HUES64 (cell line): ENCODE data around the gene PID1.

Experiments used
- H3K27ac ChIP-seq: 2 replicates; pipeline ENCODE4 v1.7.0; 2013; ENCODE audit warnings: low read depth, low read length, inconsistent platforms
- H3K27me3 ChIP-seq: 2 replicates; pipeline ENCODE4 v1.6.1; 2013; ENCODE audit warnings: mild to moderate bottlenecking, low read length; ENCODE audit not compliant: insufficient read depth
- H3K36me3 ChIP-seq: 2 replicates; pipeline ENCODE4 v1.6.1; 2013; ENCODE audit warnings: mild to moderate bottlenecking, low read length; ENCODE audit not compliant: insufficient read depth
- H3K4me1 ChIP-seq: 2 replicates; pipeline ENCODE4 v1.6.1; 2013; ENCODE audit warnings: mild to moderate bottlenecking, low read length, moderate library complexity; ENCODE audit not compliant: insufficient read depth
- H3K4me3 ChIP-seq: 2 replicates; pipeline ENCODE4 v1.5.1; 2013; ENCODE audit warnings: mild to moderate bottlenecking, low read length, moderate library complexity
- H3K9ac ChIP-seq: 2 replicates; pipeline ENCODE4 v1.6.1; 2013; ENCODE audit warnings: mild to moderate bottlenecking, low read depth, low read length
- H3K9me3 ChIP-seq: 2 replicates; pipeline ENCODE4 v1.6.1; 2013; ENCODE audit warnings: low read depth, low read length; ENCODE audit not compliant: insufficient read depth
- WGBS: fragments of 150-250, 120-280 bp; methylation state at CpG from one replicate; pipeline ENCODE4 v1.1.7; 2013; ENCODE audit warnings: missing lambda C conversion rate; 5-methylcytosine and 5-hydroxymethylcytosine counted together

Gene PID1

DNA sequence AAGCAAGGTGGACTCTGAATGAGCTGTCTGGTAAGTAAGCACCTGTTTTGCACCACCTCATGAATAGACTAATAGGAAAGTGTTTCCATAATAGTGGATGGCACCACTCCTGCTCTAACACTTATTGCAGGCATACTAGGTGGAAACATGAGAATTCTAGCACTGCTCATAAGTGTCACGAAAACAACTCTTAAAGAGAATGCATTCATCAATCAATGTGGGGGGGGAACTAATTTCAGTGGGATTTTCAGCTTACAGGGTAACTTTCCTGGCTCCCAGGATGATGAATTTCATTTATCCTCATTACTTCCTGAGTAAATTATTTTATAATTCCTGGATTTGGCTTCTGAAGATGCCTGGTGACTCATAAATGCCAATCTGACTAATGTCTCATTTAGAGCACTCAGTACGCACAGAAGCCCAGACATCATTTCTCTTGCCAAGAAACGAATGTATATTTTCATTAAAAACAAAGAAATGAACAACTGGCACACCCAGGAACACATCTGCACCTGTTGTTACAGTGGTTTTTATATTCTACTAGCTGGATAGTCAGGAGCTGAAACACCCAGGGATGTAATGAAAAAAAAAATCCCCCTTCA, 129.6 kb downstream of the PID1 start:
- Histone ChIP-seq H3K27me3 (no peaks in the 10 kb centered on the region), H3K9ac (no peak overlapping the region), H3K27ac (no peak overlapping the region), H3K9me3 (no peaks in the 10 kb centered on the region), H3K36me3 (no peaks in the 10 kb centered on the region), H3K4me1 (no peaks in the 10 kb centered on the region), H3K4me3 (no peak overlapping the region)
- 86% methylated on average over 3 of the region's 3 CpGs for WGBS

DNA sequence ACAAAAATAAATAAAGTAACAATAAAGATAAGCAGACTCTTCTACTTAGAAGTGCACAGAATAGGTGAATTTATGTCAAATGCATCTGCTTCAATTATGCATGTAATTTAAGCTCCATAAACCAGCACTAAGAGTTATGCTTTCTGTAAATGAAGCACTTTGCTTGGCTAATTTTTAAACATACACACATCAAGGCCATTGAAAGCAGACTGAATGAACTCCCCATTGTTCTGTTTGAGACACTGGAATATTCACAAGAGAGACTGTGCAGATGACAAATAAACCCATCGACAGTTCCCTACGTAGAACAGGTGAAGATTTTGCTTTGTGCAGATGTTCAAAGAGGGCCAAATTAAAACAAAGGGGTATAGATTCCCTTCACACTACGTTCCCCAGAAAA, 133.4 kb downstream of the PID1 start:
- 93% methylated on average over 3 of the region's 3 CpGs for WGBS
- no peak overlapping the region for H3K27ac ChIP-seq
- H3K9ac ChIP-seq = no peak overlapping the region
- no peaks in the 10 kb centered on the region for H3K36me3 ChIP-seq
- H3K9me3 ChIP-seq = no peaks in the 10 kb centered on the region
- no peaks in the 10 kb centered on the region for H3K4me1 ChIP-seq
- no peaks in the 10 kb centered on the region for H3K27me3 ChIP-seq
- H3K4me3 ChIP-seq = no peak overlapping the region

DNA sequence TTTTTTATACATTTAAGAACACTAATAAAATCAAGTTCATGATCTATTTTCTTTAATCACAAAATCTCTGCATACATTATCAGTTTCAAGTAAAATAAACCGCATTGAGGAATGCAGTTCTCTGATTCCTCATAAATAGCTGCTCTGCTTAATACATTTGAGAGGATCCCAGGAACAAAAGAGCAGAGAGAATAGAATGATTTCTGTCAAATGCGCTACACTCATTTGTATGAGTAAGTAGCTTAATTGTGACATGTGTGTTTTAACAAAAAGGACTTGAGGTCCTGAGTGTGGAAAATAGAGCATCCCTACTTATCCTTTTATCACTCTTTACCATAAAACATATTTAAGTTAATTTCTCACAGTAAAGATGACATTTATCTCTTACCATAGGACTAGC, 134.0 kb downstream of the PID1 start:
- no peaks in the 10 kb centered on the region for H3K36me3 ChIP-seq
- H3K27ac ChIP-seq = no peak overlapping the region
- no peak overlapping the region for H3K4me3 ChIP-seq
- H3K9ac ChIP-seq = no peak overlapping the region
- H3K4me1 ChIP-seq = no peaks in the 10 kb centered on the region
- no peaks in the 10 kb centered on the region for H3K27me3 ChIP-seq
- WGBS = 89% methylated on average over 2 of the region's 2 CpGs
- no peaks in the 10 kb centered on the region for H3K9me3 ChIP-seq

DNA sequence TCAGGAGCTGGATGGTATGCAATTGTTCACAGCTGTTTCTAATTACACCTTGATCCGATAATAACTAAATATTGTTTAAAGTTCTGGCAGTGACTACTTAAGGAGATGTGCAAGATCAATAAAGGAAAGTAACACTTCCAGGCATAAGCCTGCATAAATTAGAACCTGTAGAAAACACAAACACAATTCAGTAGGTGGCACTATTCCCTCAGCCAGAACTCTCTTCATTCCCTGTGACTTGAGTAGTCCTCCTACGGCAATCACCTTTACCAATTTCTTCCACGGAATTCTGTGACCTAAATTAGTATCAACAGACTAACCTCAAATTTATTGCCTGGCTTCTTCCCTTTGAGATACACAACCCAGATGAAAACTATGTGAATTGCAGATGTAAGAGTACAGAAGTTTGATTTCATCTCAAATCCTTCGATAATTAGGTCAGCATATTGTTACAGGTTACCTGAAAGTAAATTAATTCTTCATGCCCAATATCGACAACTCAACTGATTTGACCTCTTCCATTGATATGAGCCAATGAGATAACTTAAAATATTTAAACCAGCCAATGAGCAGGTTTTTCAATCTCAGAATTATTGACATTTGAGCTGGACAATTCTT, 137.8 kb downstream of the PID1 start:
- Histone ChIP-seq H3K9ac (no peak overlapping the region), H3K4me1 (no peaks in the 10 kb centered on the region), H3K9me3 (no peaks in the 10 kb centered on the region), H3K36me3 (no peaks in the 10 kb centered on the region), H3K27me3 (no peaks in the 10 kb centered on the region), H3K27ac (no peak overlapping the region), H3K4me3 (no peak overlapping the region)
- 68% methylated on average over 5 of the region's 5 CpGs for WGBS

DNA sequence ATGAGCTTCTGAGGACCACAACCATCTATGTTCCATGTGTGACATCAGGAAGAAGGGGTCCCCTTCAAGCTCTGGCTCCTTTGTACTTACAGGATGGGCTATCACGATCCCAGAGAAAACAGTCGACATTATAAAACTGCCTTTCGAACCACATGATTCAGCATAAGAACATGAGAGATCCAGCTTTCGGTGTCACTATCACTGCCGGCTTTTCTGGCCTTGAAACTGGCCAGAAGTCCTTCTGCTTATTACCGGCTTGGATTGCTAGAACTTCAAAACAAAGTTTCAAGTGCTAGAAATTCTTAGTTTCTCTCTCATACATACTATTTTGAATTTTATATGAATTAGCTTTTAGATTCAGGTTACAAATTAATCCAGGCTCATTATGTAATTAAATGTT, 138.9 kb downstream of the PID1 start:
- 79% methylated on average over 6 of the region's 6 CpGs for WGBS
- H3K27me3 ChIP-seq = no peaks in the 10 kb centered on the region
- no peaks in the 10 kb centered on the region for H3K36me3 ChIP-seq
- no peak overlapping the region for H3K4me3 ChIP-seq
- H3K9ac ChIP-seq = no peak overlapping the region
- H3K4me1 ChIP-seq = no peaks in the 10 kb centered on the region
- H3K27ac ChIP-seq = no peak overlapping the region
- H3K9me3 ChIP-seq = no peaks in the 10 kb centered on the region

DNA sequence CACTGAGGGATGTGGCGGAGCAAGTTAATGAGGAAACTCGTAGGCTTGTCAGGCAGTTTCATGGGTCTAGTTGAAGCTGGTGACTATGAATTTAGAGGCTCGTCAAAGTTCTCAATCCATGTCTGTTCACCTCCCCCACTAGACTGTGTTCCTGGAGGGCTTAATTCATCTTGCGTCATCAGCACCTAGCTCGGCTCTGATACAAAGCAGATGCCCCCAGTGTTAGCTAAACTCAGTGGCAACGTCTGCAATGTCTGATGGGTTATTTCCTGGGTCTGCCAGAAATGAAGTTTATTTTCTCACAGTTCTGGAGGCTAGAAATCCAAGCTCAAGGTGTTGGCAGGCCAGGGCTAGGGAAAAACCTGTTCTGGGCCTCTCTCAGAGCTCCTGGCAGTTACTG, 140.6 kb downstream of the PID1 start:
- Histone ChIP-seq H3K36me3 (no peaks in the 10 kb centered on the region), H3K4me1 (no peaks in the 10 kb centered on the region), H3K27ac (no peak overlapping the region), H3K4me3 (no peak overlapping the region), H3K9me3 (no peaks in the 10 kb centered on the region), H3K9ac (no peak overlapping the region), H3K27me3 (no peaks in the 10 kb centered on the region)
- WGBS = 72% methylated on average over 6 of the region's 6 CpGs

DNA sequence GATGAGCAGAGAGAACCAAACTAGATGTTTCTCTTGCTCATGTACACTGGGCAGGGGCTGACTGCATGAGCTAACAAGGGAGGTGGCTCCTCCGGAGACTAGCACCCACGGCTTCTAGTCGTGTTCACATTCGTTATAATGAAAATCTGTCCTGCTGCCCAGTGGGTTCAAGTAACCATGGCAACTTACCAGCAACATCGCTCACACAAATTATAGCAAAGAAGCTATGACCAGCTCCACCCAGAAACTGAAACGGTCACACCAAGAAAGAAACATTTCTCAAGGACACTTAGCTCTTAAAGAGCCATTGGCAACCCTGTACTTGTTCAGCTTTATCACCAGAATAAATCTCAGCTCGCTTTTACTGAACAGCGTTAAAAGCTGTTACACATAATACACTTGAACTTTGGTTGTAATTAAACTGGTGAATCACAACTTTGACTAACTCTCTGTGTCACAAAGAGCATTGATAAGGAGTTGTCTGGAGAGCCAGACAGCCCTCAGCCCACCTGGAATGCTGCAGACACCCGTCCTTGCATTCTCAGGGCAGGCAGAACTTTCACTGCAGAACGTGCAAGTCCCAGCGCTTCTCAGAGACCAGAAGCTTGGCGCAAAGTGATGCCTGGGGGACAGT, 141.2 kb downstream of the PID1 start:
- Histone ChIP-seq H3K9ac (no peak overlapping the region), H3K27ac (no peak overlapping the region), H3K27me3 (no peaks in the 10 kb centered on the region), H3K4me3 (no peak overlapping the region), H3K36me3 (no peaks in the 10 kb centered on the region), H3K4me1 (no peaks in the 10 kb centered on the region), H3K9me3 (no peaks in the 10 kb centered on the region)
- 88% methylated on average over 12 of the region's 12 CpGs for WGBS

DNA sequence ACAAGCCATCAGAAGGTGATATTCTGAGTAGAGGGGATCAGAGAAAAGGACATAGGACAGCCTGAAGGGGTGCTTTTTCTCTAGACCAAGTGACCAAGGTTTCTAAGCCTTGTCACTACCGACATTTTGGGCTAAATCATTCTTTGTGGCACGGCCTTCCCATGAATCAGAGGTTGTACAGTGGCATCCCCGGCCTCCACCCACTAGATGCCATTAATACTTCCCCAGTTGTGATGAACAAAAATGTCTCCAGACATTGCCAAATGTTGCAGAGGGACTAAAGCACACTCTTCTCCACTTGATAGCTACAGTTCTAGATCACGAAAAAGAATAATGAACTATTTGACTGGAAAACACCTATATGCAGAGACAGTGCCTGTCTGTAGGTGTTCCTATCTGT, 143.6 kb downstream of the PID1 start:
- H3K36me3 ChIP-seq = no peaks in the 10 kb centered on the region
- no peaks in the 10 kb centered on the region for H3K4me1 ChIP-seq
- H3K9ac ChIP-seq = no peak overlapping the region
- H3K9me3 ChIP-seq = no peaks in the 10 kb centered on the region
- no peak overlapping the region for H3K27ac ChIP-seq
- H3K4me3 ChIP-seq = no peak overlapping the region
- 90% methylated on average over 4 of the region's 4 CpGs for WGBS
- no peaks in the 10 kb centered on the region for H3K27me3 ChIP-seq

DNA sequence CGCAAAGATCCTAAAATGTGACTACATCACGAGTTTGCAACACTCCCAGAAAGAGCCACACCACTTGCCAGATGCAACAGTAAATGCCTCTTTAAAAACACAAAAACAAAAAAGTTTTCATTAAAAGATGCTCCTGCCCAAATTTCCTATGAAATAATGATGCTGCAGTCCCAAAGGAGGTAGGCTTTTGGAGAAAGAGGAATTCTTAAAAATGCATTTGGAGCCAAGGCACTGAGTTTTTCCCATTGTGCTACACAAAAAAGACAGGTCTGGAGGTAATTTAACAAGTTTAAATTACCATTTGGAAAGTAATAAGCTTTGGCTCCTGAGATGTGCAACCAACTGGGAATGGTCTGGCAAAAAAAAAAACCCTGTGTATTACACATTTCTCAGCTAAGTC, 145.0 kb downstream of the PID1 start:
- Histone ChIP-seq H3K27me3 (no peaks in the 10 kb centered on the region), H3K4me3 (no peak overlapping the region), H3K4me1 (no peaks in the 10 kb centered on the region), H3K9ac (no peak overlapping the region), H3K9me3 (no peaks in the 10 kb centered on the region), H3K27ac (no peak overlapping the region), H3K36me3 (no peaks in the 10 kb centered on the region)
- WGBS = 98% methylated on average over 2 of the region's 2 CpGs

DNA sequence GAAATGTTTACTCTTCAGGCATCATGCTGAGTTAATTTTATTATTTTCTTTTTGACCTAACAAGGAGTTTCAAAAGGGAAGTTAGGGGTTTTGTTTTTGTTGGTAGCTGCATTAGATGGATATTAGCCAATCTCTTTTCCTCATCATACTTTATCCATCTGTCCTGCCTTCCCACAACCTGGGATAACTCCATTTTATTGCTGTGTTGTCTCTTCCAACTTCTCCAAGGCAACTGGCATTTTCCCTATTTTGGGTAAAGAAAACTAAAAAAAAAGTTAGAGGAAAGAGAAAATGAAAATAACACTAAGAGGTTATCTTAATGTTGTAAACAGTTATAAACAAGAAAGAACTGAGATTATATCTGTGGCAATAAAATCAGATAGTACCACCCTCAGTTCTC, 147.0 kb downstream of the PID1 start:
- Histone ChIP-seq H3K4me3 (no peak overlapping the region), H3K9me3 (no peaks in the 10 kb centered on the region), H3K4me1 (no peaks in the 10 kb centered on the region), H3K27me3 (no peaks in the 10 kb centered on the region), H3K9ac (no peak overlapping the region), H3K36me3 (no peaks in the 10 kb centered on the region), H3K27ac (no peak overlapping the region)

DNA sequence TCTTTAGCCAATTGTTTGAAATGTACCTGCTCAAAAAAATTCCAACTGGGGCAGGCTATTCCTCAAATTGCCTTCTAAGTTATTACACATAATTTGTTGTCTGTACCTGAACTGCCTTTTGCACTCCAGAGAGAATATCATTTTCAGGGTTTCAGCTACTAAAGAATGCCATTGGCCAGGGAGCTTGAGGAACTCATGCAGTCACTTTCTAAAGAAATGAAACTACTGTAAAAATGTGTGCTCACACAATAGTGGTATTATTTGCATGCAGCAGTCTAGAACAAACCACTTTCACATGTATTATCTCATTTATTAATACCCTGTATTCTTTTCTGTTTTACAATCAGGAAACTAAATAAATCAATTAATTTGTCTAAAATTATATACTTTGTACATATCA, 152.2 kb downstream of the PID1 start:
- Histone ChIP-seq H3K9ac (no peak overlapping the region), H3K4me1 (no peaks in the 10 kb centered on the region), H3K27me3 (no peaks in the 10 kb centered on the region), H3K9me3 (no peaks in the 10 kb centered on the region), H3K27ac (no peak overlapping the region), H3K36me3 (no peaks in the 10 kb centered on the region), H3K4me3 (no peak overlapping the region)

DNA sequence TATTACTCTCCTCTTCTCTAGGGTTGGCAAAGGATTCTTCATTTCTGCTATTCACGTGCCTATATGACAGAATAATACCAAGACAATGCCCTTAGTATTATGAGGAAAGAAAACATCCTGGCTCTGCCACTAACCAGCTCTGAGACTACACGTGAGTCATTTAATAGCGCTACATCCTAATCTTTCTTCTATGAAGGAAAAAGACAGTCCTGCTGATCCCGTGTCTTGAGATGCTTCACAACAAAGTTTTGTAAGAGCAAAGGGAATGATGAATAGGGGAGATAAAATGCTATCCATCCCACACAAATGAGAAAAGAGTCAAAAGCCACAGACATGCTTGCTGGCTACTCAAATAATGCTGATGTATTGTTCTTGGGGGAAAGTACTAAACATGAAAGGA, 152.8 kb downstream of the PID1 start:
- Histone ChIP-seq H3K4me1 (no peaks in the 10 kb centered on the region), H3K36me3 (no peaks in the 10 kb centered on the region), H3K9me3 (no peaks in the 10 kb centered on the region), H3K27ac (no peak overlapping the region), H3K27me3 (no peaks in the 10 kb centered on the region), H3K9ac (no peak overlapping the region), H3K4me3 (no peak overlapping the region)
- WGBS = 86% methylated on average over 3 of the region's 4 CpGs
